GM21737 (cell line): ENCODE measurements around the gene SLC2A4.
"Not testable (repeated sequence)": the region's sequence is repeated elsewhere in the genome, so short reads cannot be mapped to it uniquely, and the experiment has no call there.

Experiments used
- ATAC-seq: cut with Tn5 transposase; IDR thresholded peaks from one replicate; pipeline ENCODE4 v1.9.1; 2021; ENCODE audit warnings: mild to moderate bottlenecking, moderate library complexity; ENCODE audit not compliant: unreplicated experiment

SLC2A4 gene

GRCh38 chr17:7322520-7323194, 41.1 kb downstream of the SLC2A4 start:
- ATAC-seq, result no peak

DNA sequence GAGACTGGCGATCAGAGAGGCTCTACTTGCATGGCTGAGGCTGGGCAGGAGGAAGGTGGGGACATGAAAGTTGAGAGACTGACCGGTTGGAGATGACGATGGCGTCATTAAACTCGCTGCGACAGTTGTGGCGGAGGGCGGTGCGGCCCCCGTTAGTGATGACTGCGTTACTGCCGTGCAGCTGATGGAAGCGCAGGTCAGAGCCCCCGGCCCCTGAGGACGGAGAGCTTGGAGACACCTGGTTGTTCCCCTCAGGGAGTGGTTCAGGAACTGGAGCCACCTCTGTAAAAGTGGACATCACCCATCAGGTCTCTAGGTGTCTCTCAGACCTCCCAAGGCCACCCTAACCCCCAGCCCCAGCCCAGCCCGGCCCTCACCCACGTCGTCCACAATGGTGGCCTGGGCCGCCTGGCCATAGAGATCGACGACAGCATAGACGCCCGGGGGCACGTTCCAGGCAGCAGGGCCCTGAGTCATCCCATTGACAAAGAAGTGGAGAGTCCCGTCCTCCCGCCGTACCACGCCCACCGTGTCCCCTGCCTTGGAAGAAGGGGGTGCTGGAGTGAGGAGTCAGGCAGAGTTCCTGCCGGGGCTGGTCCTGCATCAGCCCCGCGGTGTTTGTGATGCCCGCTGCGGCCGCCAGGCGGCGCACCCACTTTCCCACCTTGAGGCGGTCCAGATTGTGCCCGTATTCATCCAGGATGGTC, 42.4 kb downstream of the SLC2A4 start:
- no peak for ATAC-seq

DNA sequence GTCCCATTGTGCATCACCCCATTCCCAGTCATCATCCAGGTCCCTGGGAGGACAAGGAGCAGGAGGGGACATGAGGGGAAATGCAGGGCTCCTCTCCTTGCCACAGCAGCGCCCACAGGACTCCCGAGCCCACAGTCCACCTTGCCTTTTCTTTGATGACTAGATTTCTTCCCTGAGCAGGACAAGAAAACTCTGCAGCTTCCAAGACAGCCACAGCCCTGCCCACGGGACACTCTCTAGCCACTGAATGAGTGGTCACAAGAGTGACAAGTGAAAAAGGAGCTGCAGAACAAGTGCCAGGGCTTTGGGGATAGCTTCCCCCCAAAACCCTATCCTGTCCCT, 42.9 kb downstream of the SLC2A4 start:
- ATAC-seq, result no peak

GRCh38 chr17:7325031-7325528, 43.6 kb downstream of the SLC2A4 start:
- ATAC-seq, result no peak

DNA sequence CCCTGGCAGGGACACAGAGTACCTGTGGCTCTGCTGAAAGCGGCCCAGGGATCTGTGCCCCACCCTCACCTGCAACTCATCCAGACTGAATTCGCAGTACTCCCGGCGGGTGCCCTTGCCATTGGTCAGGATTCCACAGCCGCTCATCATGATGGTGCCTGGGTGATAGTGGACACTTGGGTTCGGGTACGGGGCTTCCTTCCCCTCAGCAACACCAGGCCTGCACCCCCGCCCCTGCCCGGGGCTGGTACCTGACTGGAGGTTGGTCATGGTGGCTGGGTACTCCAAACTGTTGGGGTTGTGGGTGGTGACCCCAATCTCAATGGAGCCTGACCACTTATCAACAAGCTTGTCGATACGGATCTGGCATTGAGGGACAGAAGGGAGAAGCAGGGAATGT, 44.7 kb downstream of the SLC2A4 start:
- ATAC-seq, result no peak

- no peak for ATAC-seq
These were observed 45.5 kb downstream of the SLC2A4 start for GRCh38 chr17:7327056-7327455.

- no peak for ATAC-seq
These were observed 46.0 kb downstream of the SLC2A4 start for GRCh38 chr17:7327501-7327900.

DNA sequence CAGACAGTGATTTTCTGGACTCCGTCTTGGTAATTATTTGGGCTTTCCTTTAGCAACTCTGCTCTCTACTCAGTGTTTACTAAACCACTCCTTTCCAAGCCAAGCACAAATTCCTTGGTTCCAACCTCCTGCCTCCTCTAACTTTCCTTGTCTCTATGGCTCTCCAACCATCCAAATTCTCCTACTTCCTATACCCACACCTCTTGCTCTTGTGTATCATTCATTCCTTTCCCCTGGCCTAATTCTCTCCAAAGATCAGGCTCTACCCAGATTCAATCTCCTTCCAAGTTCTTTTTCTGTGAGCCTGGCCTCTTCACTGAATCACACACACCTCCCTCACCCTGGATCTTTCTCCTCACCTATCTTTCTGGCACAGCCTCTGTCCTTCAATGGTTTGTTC, 46.5 kb downstream of the SLC2A4 start:
- no peak for ATAC-seq

DNA sequence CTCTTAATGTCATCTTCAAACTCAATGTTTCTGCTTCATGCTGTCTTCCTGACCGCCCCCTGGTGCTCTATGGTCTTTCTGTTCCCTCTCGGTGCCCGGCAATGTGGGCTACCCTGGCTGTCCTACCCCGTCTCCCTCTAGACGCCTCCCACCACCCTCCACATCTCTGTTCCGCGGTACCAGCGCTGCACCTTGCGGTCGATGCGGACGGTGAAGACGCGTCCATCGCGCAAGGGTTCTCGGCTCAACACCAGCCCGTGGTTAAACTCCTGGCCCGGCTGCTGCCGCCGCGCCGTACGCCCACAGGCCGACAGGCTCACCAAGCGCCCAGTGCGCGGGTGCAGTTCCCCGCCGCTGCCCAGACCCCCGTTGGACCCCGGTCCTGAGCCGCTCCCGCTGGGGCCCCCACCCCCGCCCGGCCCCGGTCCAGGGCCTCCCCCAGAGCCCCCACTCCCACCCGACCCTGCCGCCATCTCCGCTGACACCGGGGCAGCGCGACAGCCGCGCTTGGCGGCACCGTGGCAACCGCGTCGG, 47.4 kb downstream of the SLC2A4 start, which contains the start of gene NEURL4:
NEURL4 (minus strand) TSS at position 496 of the 534 bp plus-strand sequence; CDS start at position 473, 23 bp downstream.
- ATAC-seq, result peak; percentile 5

- peak; percentile 55 for ATAC-seq
These were observed 48.0 kb downstream of the SLC2A4 start for GRCh38 chr17:7329374-7329996.

GRCh38 chr17:7329997-7330637, 48.6 kb downstream of the SLC2A4 start:
- peak; percentile 31 for ATAC-seq

DNA sequence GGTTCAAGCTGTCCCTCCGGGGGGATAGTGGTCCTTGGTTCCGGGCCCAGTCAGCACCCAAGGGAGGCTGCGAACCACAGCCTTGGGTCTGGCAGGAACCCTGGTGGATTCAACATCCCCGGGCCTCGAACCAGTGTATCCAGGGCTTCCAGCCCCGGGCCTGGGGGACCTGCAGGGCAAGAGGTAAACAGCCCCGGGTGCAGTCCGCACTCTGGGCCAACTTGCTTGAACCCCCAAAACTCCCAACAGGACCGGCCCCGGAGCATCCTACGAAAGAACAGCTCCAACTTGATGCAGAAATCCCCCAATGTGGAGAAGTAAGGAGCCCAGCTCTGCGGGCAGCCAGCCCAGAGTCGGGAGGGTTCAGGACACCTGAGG, 49.1 kb downstream of the SLC2A4 start:
- ATAC-seq, result no peak

GRCh38 chr17:7332111-7332510, 50.6 kb downstream of the SLC2A4 start:
- ATAC-seq, result no peak

GRCh38 chr17:7332600-7333069, 51.1 kb downstream of the SLC2A4 start:
- ATAC-seq, result not testable (repeated sequence)

GRCh38 chr17:7334938-7335538, 53.5 kb downstream of the SLC2A4 start:
- ATAC-seq, result no peak

DNA sequence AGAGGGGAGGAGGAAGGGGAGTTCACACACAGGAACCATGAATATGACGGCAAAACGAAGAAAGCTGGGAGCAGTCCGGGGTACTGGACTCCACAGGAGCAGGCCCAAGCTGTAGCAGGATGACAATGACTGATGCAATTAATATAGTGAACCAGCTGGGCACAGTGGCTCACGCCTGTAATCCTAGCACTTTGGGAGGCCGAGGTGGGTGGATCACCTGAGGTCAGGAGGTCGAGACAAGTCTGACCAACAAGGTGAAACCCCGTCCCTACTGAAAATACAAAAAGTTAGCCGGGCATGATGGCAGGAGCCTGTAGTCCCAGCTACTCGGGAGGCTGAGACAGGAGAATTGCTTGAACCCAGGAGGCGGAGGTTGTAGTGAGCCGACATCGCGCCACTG, 54.2 kb downstream of the SLC2A4 start:
- ATAC-seq, result not testable (repeated sequence)

- peak; percentile 69 for ATAC-seq
These were observed 55.0 kb downstream of the SLC2A4 start, which contains the start of gene ACAP1 for GRCh38 chr17:7336240-7337175. ACAP1 (plus strand) TSS chr17:7336529; CDS start chr17:7336735, 206 bp downstream.

DNA sequence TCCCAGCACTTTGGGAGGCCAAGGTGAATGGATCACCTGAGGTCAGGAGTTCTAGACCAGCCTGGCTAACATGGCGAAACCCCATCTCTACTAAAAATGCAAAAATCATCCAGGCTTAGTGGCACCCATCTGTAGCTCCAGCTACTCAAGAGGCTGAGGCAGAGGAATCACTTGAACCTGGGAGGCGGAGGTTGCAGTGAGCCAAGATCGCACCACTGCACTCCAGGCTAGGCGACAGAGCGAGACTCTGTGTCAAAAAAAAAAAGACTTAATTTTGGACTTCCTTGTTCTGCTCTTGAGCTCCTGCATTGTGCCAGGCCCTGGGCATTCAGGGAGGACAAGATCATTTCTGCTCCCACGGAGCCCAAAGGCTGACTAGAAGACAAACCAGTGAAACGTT, 56.1 kb downstream of the SLC2A4 start:
- not testable (repeated sequence) for ATAC-seq
